HepG2 (cell line): ENCODE results near the gene KIAA1549.

Source experiments
- CTCF ChIP-seq: sonication (generic); formaldehyde crosslinking; IDR thresholded peaks from 2 replicates; pipeline ENCODE4 v1.5.0; 2020; ENCODE audit warnings: mild to moderate bottlenecking, missing genetic modification reagents, moderate library complexity
- FOXK1 ChIP-seq: sonication (generic); formaldehyde crosslinking; IDR thresholded peaks from 2 replicates; pipeline ENCODE4 v1.4.0; 2020; ENCODE audit warnings: low read depth, missing genetic modification reagents, borderline replicate concordance
- HNRNPH1 ChIP-seq: fragments of 200-400 bp; formaldehyde crosslinking; optimal IDR thresholded peaks from 2 replicates; pipeline ENCODE3; 2017; ENCODE audit warnings: mild to moderate bottlenecking, low read depth, low read length
- MAFK ChIP-seq, 2 experiments: IDR thresholded peaks in 1 of 2; conservative IDR thresholded peaks in 1 of 2; 2 replicates each; pipeline ENCODE4 v1.6.1; 2011; ENCODE audit warnings: improper control_type of control experiment in 2 of 2, low read length in 2 of 2
- MAZ ChIP-seq, 2 experiments: sonication (generic) in 1 of 2; formaldehyde crosslinking in 1 of 2; IDR thresholded peaks; 2 replicates each; pipeline versions ENCODE4 v1.5.0 to v1.6.1; 2012 to 2020; ENCODE audit warnings: low read depth in 2 of 2, mild to moderate bottlenecking in 2 of 2, borderline replicate concordance in 1 of 2, improper control_type of control experiment in 1 of 2, low read length in 1 of 2, missing genetic modification reagents in 1 of 2, moderate library complexity in 1 of 2
- MXD4 ChIP-seq: IDR thresholded peaks from 2 replicates; pipeline ENCODE4 v1.6.1; 2016; ENCODE audit warnings: mild to moderate bottlenecking, missing biosample characterization, missing genetic modification reagents
- RERE ChIP-seq: IDR thresholded peaks from 2 replicates; pipeline ENCODE4 v1.6.1; 2016; ENCODE audit warnings: low read depth, missing genetic modification reagents, missing compliant biosample characterization
- SALL2 ChIP-seq: sonication (generic); formaldehyde crosslinking; IDR thresholded peaks from 2 replicates; pipeline ENCODE4 v1.8.1; 2023; ENCODE audit warnings: mild to moderate bottlenecking, missing genetic modification reagents, inconsistent platforms
- STAT6 ChIP-seq: sonication (generic); formaldehyde crosslinking; IDR thresholded peaks from 2 replicates; pipeline ENCODE4 v1.4.0; 2020; ENCODE audit warnings: missing genetic modification reagents, mild to moderate bottlenecking, borderline replicate concordance
- ZNF280D ChIP-seq: sonication (generic); formaldehyde crosslinking; IDR thresholded peaks from 2 replicates; pipeline ENCODE4 v1.5.1; 2020; ENCODE audit warnings: mild to moderate bottlenecking, missing genetic modification reagents
- ZNF562 ChIP-seq: sonication (generic); formaldehyde crosslinking; IDR thresholded peaks from 2 replicates; pipeline ENCODE4 v1.8.0; 2022; ENCODE audit warnings: missing genetic modification reagents, borderline replicate concordance

- TF ChIP-seq ZNF562 (CRISPR knock-in tag) (no peak), FOXK1 (CRISPR knock-in tag) (no peak), SALL2 (CRISPR knock-in tag) (no peak), STAT6 (CRISPR knock-in tag) (no peak), MAZ (IDR thresholded peaks at IDR 0.05; ENCODE audit: borderline replicate concordance, low read depth, low read length) (no peak), MAZ (CRISPR knock-in tag; IDR thresholded peaks at IDR 0.05; ENCODE audit: low read depth) (no peak), RERE (CRISPR knock-in tag) (no peak), MXD4 (CRISPR knock-in tag) (no peak), CTCF (CRISPR knock-in tag) (no peak), ZNF280D (CRISPR knock-in tag) (no peak), MAFK (conservative IDR thresholded peaks at IDR 0.05 in 1 of 2, IDR thresholded peaks at IDR 0.05 in 1 of 2; ENCODE audit: low read length in 2 of 2) (no peak), HNRNPH1 (no peak)
Measured at GRCh38 chr7:138945154-138945553, 36.0 kb downstream of the KIAA1549 start.
